Measurements from ENCODE around the gene NEK1. TPM values are rescaled to one million over a fixed set of nuclear protein-coding genes. Genes with fewer than 3 reads are reported as not detected.
A peak's percentile ranks its signal among the peaks of the same experiment; 100 is the strongest.

Gene NEK1
- total RNA-seq: 10 to 100 TPM; 10.7 to 11.4 TPM

GRCh38 chr4:169611991-169612870 lies at the start of gene NEK1:
Gene NEK1 (minus strand): TSS chr4:169612583. CDS start chr4:169602630, 9,953 bp downstream.
- ChIA-PET CTCF (interaction anchor here (0.6 to 2.7 kb wide), 17 partner anchors 8 to 417 kb away, joined by 3 to 21 read pairs (median 5); partner anchors contain the start of gene CLCN3), POLR2A (interaction anchor here (0.5 to 2.3 kb wide), 7 partner anchors 8 to 413 kb away, joined by 3 to 14 read pairs (median 7); partner anchors contain the start of gene CLCN3)
- intact Hi-C loops (cut with micrococcal nuclease): loop anchor here (1.0 to 10.0 kb wide), 13 partner anchors 8 to 1295 kb away; partner anchors contain the start of genes CBR4, DDX60, DDX60L and HPF1
- Mint-ChIP-seq H3K4me3 (peak within 1 kb of the TSS; percentile 86), H3K4me1 (ENCODE audit: low read depth) (peaks cover 47% of the 10 kb centered on the region), H3K27ac (peak within 1 kb of the TSS; percentile 94), H3K36me3 (no peaks in the 10 kb centered on the region), H3K27me3 (no peaks in the 10 kb centered on the region), H3K9me3 (no peaks in the 10 kb centered on the region)
- DNase-seq: peak; percentile 91

DNA sequence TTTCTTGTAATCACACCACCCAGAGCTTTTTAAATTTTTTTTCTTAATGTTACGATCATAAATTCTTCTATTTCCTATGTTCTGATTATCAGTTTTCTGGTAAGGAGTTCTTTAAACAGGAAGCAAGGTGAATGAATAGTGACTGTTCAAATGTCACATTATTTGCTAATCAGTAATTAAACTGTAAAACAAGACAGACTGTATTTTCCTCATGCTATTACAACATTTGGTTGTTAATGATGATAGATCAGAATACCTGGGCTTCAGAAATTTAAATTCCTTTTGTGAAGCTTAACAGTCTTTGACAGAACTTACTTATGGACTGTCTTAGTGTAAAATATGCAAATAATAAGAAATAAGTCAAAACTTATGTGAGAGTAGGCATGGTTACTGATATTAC lies 49.4 kb upstream of the NEK1 start:
- intact Hi-C loops (cut with micrococcal nuclease): loop anchor here (10.0 kb wide), 1 partner anchor 53 kb away; no protein-coding TSS in a partner anchor
- Mint-ChIP-seq H3K9me3 (peaks cover 7% of the 10 kb centered on the region), H3K36me3 (peaks cover 16% of the 10 kb centered on the region), H3K27ac (no peak overlapping the region), H3K27me3 (no peaks in the 10 kb centered on the region), H3K4me1 (ENCODE audit: low read depth) (peaks cover 28% of the 10 kb centered on the region), H3K4me3 (no peak overlapping the region)
- POLR2A ChIA-PET: interaction anchor here (1.0 kb wide), 1 partner anchor 49 kb away, joined by 4 read pairs; the partner anchor contains the start of gene NEK1
- CTCF ChIA-PET: interaction anchor here (1.5 kb wide), 1 partner anchor 42 kb away, joined by 4 read pairs; the partner anchor contains the start of gene CLCN3
- DNase-seq: no peak

DNA sequence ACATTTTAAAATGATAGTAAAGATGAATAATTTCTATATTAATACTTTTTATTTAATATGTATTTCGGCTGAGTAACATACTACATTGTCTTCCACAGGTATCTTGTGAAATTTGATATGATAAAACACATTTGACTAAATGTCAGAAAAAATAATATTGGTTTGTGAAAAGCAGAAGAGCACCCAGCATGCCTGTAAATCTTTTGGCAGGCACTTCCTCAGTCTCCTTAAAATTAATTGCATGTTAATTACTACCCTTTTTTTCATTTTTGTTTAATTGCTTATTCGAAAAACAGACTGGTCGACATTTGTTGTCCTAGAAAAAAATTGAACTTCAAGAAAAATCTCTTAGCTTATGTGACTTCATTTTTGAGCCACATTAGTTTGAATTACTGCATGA lies 48.5 kb upstream of the NEK1 start:
- Mint-ChIP-seq H3K27me3 (no peaks in the 10 kb centered on the region), H3K36me3 (peaks cover 8% of the 10 kb centered on the region), H3K27ac (no peak overlapping the region), H3K4me3 (no peak overlapping the region), H3K9me3 (no peaks in the 10 kb centered on the region), H3K4me1 (ENCODE audit: low read depth) (peaks cover 28% of the 10 kb centered on the region)
- intact Hi-C loops (cut with micrococcal nuclease): loop anchor here (1.0 to 10.0 kb wide), 6 partner anchors 34 to 366 kb away; partner anchors contain the start of genes CLCN3 and NEK1
- ChIA-PET CTCF (interaction anchor here (2.1 to 2.7 kb wide), 3 partner anchors 34 to 48 kb away, joined by 6 to 18 read pairs (median 18); partner anchors contain the start of genes CLCN3 and NEK1), POLR2A (interaction anchor here (2.3 kb wide), 1 partner anchor 48 kb away, joined by 14 read pairs; the partner anchor contains the start of gene NEK1)
- no peak for DNase-seq

DNA sequence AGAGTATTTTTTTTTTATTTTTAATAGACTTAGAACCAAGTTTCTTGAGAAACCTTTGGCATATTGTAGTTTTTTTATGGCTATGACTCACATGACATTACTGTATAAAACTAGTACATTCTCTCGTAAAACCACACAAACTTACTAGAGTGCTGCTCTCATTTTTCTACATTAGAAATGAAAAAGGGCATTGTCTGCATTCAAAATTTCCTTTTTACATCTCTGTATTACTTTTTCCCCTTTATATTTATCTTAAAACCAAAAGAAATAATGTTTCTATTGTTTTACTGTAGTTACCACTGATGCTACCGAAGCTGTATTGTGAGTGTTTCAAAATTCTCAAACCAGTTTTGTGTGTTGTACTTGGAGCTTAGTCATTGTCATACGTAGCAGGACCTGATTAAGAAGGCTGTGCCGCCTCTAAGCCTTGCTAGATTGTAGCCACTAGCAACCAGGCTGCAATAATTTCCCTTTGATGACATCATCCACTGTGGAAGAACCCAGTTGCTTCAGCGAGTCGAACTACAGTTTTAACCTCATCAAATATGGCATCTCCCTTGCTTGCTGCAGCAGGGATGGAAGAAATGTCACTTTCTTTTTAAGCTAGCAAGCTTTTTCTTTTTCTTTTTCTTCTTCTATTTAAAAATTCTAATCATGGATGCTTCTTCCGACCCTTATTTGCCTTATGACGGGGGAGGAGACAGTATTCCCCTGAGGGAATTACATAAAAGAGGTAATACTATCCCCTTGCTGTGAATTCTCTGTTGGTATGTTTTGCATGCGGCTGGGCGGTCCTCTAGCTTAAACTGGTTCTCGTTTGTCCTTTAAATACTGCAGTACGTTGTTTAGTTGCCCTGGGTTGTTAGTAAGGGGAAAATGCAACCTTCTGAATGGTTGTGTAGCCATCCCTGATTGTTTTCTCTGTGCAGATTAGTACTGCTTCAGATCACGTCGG lies 47.6 kb upstream of the NEK1 start:
- no peaks in the 10 kb centered on the region for H3K9me3 Mint-ChIP-seq
- H3K36me3 Mint-ChIP-seq: peaks cover 4% of the 10 kb centered on the region
- H3K4me3 Mint-ChIP-seq: peak overlapping the region; percentile 68
- DNase-seq: peak; percentile 80
- CTCF ChIA-PET: interaction anchor here (1.6 to 2.7 kb wide), 4 partner anchors 33 to 47 kb away, joined by 3 to 18 read pairs (median 12); partner anchors contain the start of genes CLCN3 and NEK1
- POLR2A ChIA-PET: interaction anchor here (0.7 to 2.3 kb wide), 6 partner anchors 26 to 47 kb away, joined by 3 to 14 read pairs (median 4); partner anchors contain the start of genes CLCN3 and NEK1
- H3K4me1 Mint-ChIP-seq (ENCODE audit: low read depth): peaks cover 22% of the 10 kb centered on the region
- intact Hi-C loops (cut with micrococcal nuclease): loop anchor here (1.0 to 10.0 kb wide), 6 partner anchors 33 to 367 kb away; partner anchors contain the start of genes CLCN3 and NEK1
- no peaks in the 10 kb centered on the region for H3K27me3 Mint-ChIP-seq
- peak overlapping the region; percentile 91 for H3K27ac Mint-ChIP-seq

- ChIA-PET CTCF (interaction anchor here (1.6 to 2.7 kb wide), 4 partner anchors 32 to 47 kb away, joined by 3 to 18 read pairs (median 12); partner anchors contain the start of genes CLCN3 and NEK1), POLR2A (interaction anchor here (0.7 to 2.3 kb wide), 6 partner anchors 25 to 47 kb away, joined by 3 to 14 read pairs (median 4); partner anchors contain the start of genes CLCN3 and NEK1)
- H3K27ac Mint-ChIP-seq: peak overlapping the region; percentile 91
- DNase-seq: no peak
- peaks cover 6% of the 10 kb centered on the region for H3K36me3 Mint-ChIP-seq
- H3K4me1 Mint-ChIP-seq (ENCODE audit: low read depth): peaks cover 18% of the 10 kb centered on the region
- H3K27me3 Mint-ChIP-seq: no peaks in the 10 kb centered on the region
- intact Hi-C loops (cut with micrococcal nuclease): no loop called here
- H3K9me3 Mint-ChIP-seq: no peaks in the 10 kb centered on the region
- H3K4me3 Mint-ChIP-seq: no peak overlapping the region
Observed at GRCh38 chr4:169658975-169659715, 46.8 kb upstream of the NEK1 start.

DNA sequence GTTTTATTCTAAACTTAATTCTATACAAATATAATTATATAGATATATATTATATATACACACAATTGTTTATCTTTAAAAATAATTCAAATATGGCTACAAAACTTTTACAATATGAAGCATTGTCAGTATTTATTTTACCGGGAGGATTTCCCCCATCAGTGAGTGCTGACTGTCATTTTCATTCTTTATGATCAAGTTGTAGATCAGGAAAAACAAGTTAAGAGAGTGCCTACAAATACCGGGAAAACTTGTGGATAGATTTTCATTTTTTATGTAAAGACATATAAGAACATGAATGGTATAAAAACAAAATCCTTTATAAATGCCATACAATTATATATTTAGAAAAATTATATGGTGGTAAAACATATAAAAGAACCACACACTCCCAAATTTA lies 45.8 kb upstream of the NEK1 start:
- POLR2A ChIA-PET: no interaction called here
- Mint-ChIP-seq H3K27ac (no peak overlapping the region), H3K27me3 (no peaks in the 10 kb centered on the region), H3K4me1 (ENCODE audit: low read depth) (peaks cover 14% of the 10 kb centered on the region), H3K4me3 (no peak overlapping the region), H3K36me3 (peaks cover 7% of the 10 kb centered on the region), H3K9me3 (no peaks in the 10 kb centered on the region)
- intact Hi-C loops (cut with micrococcal nuclease): no loop called here
- no peak for DNase-seq
- CTCF ChIA-PET: interaction anchor here (1.6 kb wide), 1 partner anchor 48 kb away, joined by 3 read pairs; no protein-coding TSS in a partner anchor

- H3K9me3 Mint-ChIP-seq: no peaks in the 10 kb centered on the region
- CTCF ChIA-PET: interaction anchor here (1.2 kb wide), 1 partner anchor 39 kb away, joined by 3 read pairs; no protein-coding TSS in a partner anchor
- no peak overlapping the region for H3K27ac Mint-ChIP-seq
- H3K27me3 Mint-ChIP-seq: no peaks in the 10 kb centered on the region
- POLR2A ChIA-PET: no interaction called here
- intact Hi-C loops (cut with micrococcal nuclease): no loop called here
- H3K4me3 Mint-ChIP-seq: no peak overlapping the region
- H3K36me3 Mint-ChIP-seq: peaks cover 11% of the 10 kb centered on the region
- no peak for DNase-seq
- peaks cover 19% of the 10 kb centered on the region for H3K4me1 Mint-ChIP-seq (ENCODE audit: low read depth)
Observed at GRCh38 chr4:169657470-169658107, 45.2 kb upstream of the NEK1 start.

- no peak overlapping the region for H3K27ac Mint-ChIP-seq
- H3K27me3 Mint-ChIP-seq: no peaks in the 10 kb centered on the region
- intact Hi-C loops (cut with micrococcal nuclease): no loop called here
- no peak overlapping the region for H3K4me3 Mint-ChIP-seq
- POLR2A ChIA-PET: no interaction called here
- no peaks in the 10 kb centered on the region for H3K9me3 Mint-ChIP-seq
- no peak for DNase-seq
- H3K4me1 Mint-ChIP-seq (ENCODE audit: low read depth): peaks cover 27% of the 10 kb centered on the region
- CTCF ChIA-PET: no interaction called here
- H3K36me3 Mint-ChIP-seq: peaks cover 13% of the 10 kb centered on the region
Observed at GRCh38 chr4:169655401-169655800, 43.0 kb upstream of the NEK1 start.

DNA sequence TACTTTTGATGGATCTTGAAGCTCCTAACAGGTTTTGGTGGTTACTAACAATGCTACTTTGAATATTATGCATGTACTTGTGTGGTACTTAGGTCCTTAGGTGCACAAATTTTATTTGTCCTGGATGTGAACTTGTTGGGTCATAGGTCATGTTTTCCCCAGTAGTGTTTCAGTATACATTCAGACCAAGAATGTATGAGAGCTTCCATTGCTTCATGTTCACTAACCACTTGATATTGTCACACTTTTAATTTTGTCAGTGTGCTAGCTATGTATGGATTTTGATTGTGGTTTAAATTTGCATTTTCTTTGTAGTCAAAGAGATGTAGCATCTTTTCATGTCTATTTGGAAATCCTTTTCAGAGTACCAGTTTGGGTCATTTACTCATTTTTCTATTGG lies 40.2 kb upstream of the NEK1 start:
- Mint-ChIP-seq H3K36me3 (peaks cover 15% of the 10 kb centered on the region), H3K27ac (no peak overlapping the region), H3K4me1 (ENCODE audit: low read depth) (peaks cover 18% of the 10 kb centered on the region), H3K4me3 (no peak overlapping the region), H3K9me3 (no peaks in the 10 kb centered on the region), H3K27me3 (no peaks in the 10 kb centered on the region)
- ChIA-PET POLR2A (interaction anchor here (1.0 kb wide), 1 partner anchor 31 kb away, joined by 4 read pairs; no protein-coding TSS in a partner anchor), CTCF (interaction anchor here (1.0 kb wide), 1 partner anchor 32 kb away, joined by 4 read pairs; the partner anchor contains the start of gene CLCN3)
- no peak for DNase-seq
- intact Hi-C loops (cut with micrococcal nuclease): no loop called here

GRCh38 chr4:169650227-169650936 lies 38.0 kb upstream of the NEK1 start:
- DNase-seq: no peak
- H3K36me3 Mint-ChIP-seq: peaks cover 14% of the 10 kb centered on the region
- peaks cover 18% of the 10 kb centered on the region for H3K4me1 Mint-ChIP-seq (ENCODE audit: low read depth)
- CTCF ChIA-PET: no interaction called here
- H3K27ac Mint-ChIP-seq: no peak overlapping the region
- H3K9me3 Mint-ChIP-seq: no peaks in the 10 kb centered on the region
- H3K27me3 Mint-ChIP-seq: no peaks in the 10 kb centered on the region
- no peak overlapping the region for H3K4me3 Mint-ChIP-seq
- POLR2A ChIA-PET: no interaction called here
- intact Hi-C loops (cut with micrococcal nuclease): no loop called here
